Hepatocyte (in vitro differentiated cells): Measurements from ENCODE around the gene METRN. TPM values are rescaled to one million over a fixed set of nuclear protein-coding genes. Genes with fewer than 3 reads are reported as not detected.
A peak's percentile ranks its signal among the peaks of the same experiment; 100 is the strongest.

Experiments
- DNase-seq: peaks from one replicate; pipeline ENCODE4 v3.0.0-alpha.2; 2016; ENCODE audit warnings: low spot score
- H2AFZ ChIP-seq: fragments of 200-600 bp; sonication (generic); 2 replicates; pipeline ENCODE4 v1.6.0; 2016; ENCODE audit warnings: antibody characterized with exemption, mild to moderate bottlenecking
- H3K27ac ChIP-seq: fragments of 200-600 bp; sonication (generic); 2 replicates; pipeline ENCODE4 v1.5.1; 2016; ENCODE audit warnings: mild to moderate bottlenecking
- H3K27me3 ChIP-seq: fragments of 200-600 bp; sonication (generic); 2 replicates; pipeline ENCODE4 v1.6.1; 2016
- H3K36me3 ChIP-seq: fragments of 200-600 bp; sonication (generic); replicated peaks from 2 replicates; pipeline ENCODE4 v1.5.1; 2016; ENCODE audit warnings: low read depth; ENCODE audit not compliant: insufficient read depth
- H3K4me1 ChIP-seq: fragments of 200-600 bp; sonication (generic); 2 replicates; pipeline ENCODE4 v1.5.1; 2016; ENCODE audit warnings: mild to moderate bottlenecking, moderate library complexity; ENCODE audit not compliant: insufficient read depth
- H3K4me2 ChIP-seq: fragments of 200-600 bp; sonication (generic); 2 replicates; pipeline ENCODE4 v1.6.0; 2016
- H3K4me3 ChIP-seq: fragments of 200-600 bp; sonication (generic); 2 replicates; pipeline ENCODE4 v1.5.1; 2016; ENCODE audit warnings: mild to moderate bottlenecking
- H3K79me2 ChIP-seq: fragments of 200-600 bp; sonication (generic); 2 replicates; pipeline ENCODE4 v1.6.0; 2017; ENCODE audit warnings: mild to moderate bottlenecking
- H3K9me2 ChIP-seq: fragments of 200-600 bp; sonication (generic); replicated peaks from 2 replicates; pipeline ENCODE4 v1.6.0; 2017; ENCODE audit warnings: mild to moderate bottlenecking; ENCODE audit not compliant: insufficient read depth
- H3K9me3 ChIP-seq: fragments of 200-600 bp; sonication (generic); 2 replicates; pipeline ENCODE4 v1.5.1; 2016; ENCODE audit warnings: low read depth, mild to moderate bottlenecking
- H4K20me1 ChIP-seq: fragments of 200-600 bp; sonication (generic); 2 replicates; pipeline ENCODE4 v1.6.0; 2016; ENCODE audit warnings: mild to moderate bottlenecking; ENCODE audit not compliant: insufficient read depth, poor library complexity, severe bottlenecking
- CTCF ChIP-seq: fragments of 200-600 bp; sonication (generic); IDR thresholded peaks from 2 replicates; pipeline ENCODE4 v1.5.1; 2016; ENCODE audit warnings: antibody characterized with exemption, mild to moderate bottlenecking; ENCODE audit not compliant: poor library complexity
- EZH2 ChIP-seq: fragments of 200-600 bp; sonication (generic); IDR thresholded peaks from 2 replicates; pipeline ENCODE4 v1.6.1; 2016; ENCODE audit warnings: antibody characterized with exemption, mild to moderate bottlenecking, borderline replicate concordance
- EZH2phosphoT487 ChIP-seq: fragments of 200-600 bp; sonication (generic); IDR thresholded peaks from one replicate; pipeline ENCODE4 v1.6.1; 2018; ENCODE audit warnings: antibody characterized with exemption, mild to moderate bottlenecking, low read depth, moderate library complexity; ENCODE audit not compliant: unreplicated experiment, severe bottlenecking
- WGBS: methylation state at CpG from one replicate; pipeline ENCODE4 v1.1.6; 2016; ENCODE audit warnings: low lambda C conversion rate; ENCODE audit errors: missing lambda C conversion rate; 5-methylcytosine and 5-hydroxymethylcytosine counted together
- polyA plus RNA-seq: library from polyadenylated mRNA; unstranded; fragments of >200 nt; fragmentation: Nextera tagmentation; extraction: Ambion mirVana; gene quantifications from 2 replicates; pipeline ENCODE4 v1.2.1, GENCODE V29; 2016
- total RNA-seq: library from RNA; depleted of rRNA; stranded (reverse); fragments of >200 nt; gene quantifications from 2 replicates; pipeline ENCODE4 v1.2.3, GENCODE V29; 2014

The METRN gene
- total and polyA plus RNA-seq, 2 experiments from 2014 or later = 22.7 to 68.1 TPM

GRCh38 chr16:759110-759910 lies 44.4 kb downstream of the METRN start:
- Histone ChIP-seq H3K4me2 (no peak overlapping the region), H2AFZ (no peak overlapping the region), H3K4me1 (peaks cover 7% of the 10 kb centered on the region), H3K9me2 (no peaks in the 10 kb centered on the region), H3K27ac (peak overlapping the region; percentile 46), H4K20me1 (no peaks in the 10 kb centered on the region), H3K4me3 (no peak overlapping the region), H3K9me3 (no peaks in the 10 kb centered on the region), H3K36me3 (no peaks in the 10 kb centered on the region), H3K27me3 (no peaks in the 10 kb centered on the region), H3K79me2 (no peaks in the 10 kb centered on the region)
- DNase-seq = peak; percentile 59
- WGBS = 77% methylated on average over 34 of the region's 34 CpGs
- TF ChIP-seq CTCF = no peak
- TF ChIP-seq EZH2phosphoT487 = no peak
- no peak for TF ChIP-seq EZH2

- Histone ChIP-seq H2AFZ (no peak overlapping the region), H3K79me2 (no peaks in the 10 kb centered on the region), H4K20me1 (no peaks in the 10 kb centered on the region), H3K9me2 (no peaks in the 10 kb centered on the region), H3K27me3 (no peaks in the 10 kb centered on the region), H3K36me3 (no peaks in the 10 kb centered on the region), H3K4me1 (peaks cover 7% of the 10 kb centered on the region), H3K27ac (peak overlapping the region; percentile 46), H3K4me3 (no peak overlapping the region), H3K4me2 (no peak overlapping the region), H3K9me3 (no peaks in the 10 kb centered on the region)
- DNase-seq = no peak
- TF ChIP-seq CTCF = no peak
- TF ChIP-seq EZH2phosphoT487 = no peak
- TF ChIP-seq EZH2 = no peak
- 58% methylated on average over 9 of the region's 15 CpGs for WGBS
Observed at GRCh38 chr16:760065-760464, 45.1 kb downstream of the METRN start.

DNA sequence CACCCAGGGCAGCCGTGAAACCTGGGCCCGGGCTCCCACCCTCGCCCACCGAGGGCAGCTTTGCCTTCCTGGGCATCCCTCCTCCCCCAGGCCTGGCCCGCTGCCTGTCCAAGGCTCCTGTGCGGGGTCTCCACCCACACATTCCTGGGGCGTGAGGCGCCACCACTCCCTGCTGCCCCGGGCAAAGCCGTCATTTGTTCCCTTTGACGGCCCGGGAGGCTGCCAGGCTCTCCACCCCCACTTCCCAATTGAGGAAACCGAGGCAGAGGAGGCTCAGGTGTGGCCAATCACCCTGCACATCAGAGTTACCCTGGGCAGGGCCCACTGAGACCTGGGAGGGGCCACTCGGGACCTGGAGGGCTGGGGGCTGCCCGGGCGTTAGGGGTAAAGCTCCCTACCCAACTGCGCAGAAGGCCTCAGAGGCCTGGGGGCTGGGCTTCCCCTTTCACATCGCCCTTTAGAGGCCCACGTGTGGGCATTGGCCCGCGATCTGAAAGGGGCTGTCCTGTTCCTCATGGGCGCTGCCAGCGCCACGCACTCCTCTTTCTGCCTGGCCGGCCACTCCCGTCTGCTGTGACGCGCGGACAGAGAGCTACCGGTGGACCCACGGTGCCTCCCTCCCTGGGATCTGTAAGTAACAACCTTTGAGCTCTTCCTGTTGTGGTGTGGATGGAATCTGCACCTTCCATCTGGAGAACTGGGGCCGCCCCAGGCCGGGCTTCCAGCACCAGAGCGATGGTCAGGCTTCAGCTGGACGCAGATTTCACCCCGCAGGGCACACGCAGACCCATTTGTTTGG lies 45.8 kb downstream of the METRN start, which contains the start of gene MSLN:
Gene MSLN, plus strand, starts transcription at position 190 of the 799 bp plus-strand sequence. CDS start 1,947 bp downstream, outside the sequence.
- no peak for DNase-seq
- 82% methylated on average over 36 of the region's 37 CpGs for WGBS
- Histone ChIP-seq H3K4me3 (no peak within 1 kb of the TSS), H3K27me3 (no peaks in the 10 kb centered on the region), H3K79me2 (no peaks in the 10 kb centered on the region), H4K20me1 (no peaks in the 10 kb centered on the region), H3K9me2 (no peaks in the 10 kb centered on the region), H3K9me3 (no peaks in the 10 kb centered on the region), H3K4me2 (no peak within 1 kb of the TSS), H2AFZ (no peak within 1 kb of the TSS), H3K27ac (peak within 1 kb of the TSS; percentile 46), H3K4me1 (peaks cover 7% of the 10 kb centered on the region), H3K36me3 (no peaks in the 10 kb centered on the region)
- TF ChIP-seq EZH2phosphoT487 (no peak), EZH2 (no peak), CTCF (no peak)
